GM18526 (cell line): ENCODE results near the gene LMTK3.

Source experiments
- POLR2A ChIP-seq: IDR thresholded peaks from 3 replicates; pipeline ENCODE4 v1.6.1; 2011; ENCODE audit not compliant: insufficient read length; ENCODE audit errors: extremely low read depth

The LMTK3 gene

DNA sequence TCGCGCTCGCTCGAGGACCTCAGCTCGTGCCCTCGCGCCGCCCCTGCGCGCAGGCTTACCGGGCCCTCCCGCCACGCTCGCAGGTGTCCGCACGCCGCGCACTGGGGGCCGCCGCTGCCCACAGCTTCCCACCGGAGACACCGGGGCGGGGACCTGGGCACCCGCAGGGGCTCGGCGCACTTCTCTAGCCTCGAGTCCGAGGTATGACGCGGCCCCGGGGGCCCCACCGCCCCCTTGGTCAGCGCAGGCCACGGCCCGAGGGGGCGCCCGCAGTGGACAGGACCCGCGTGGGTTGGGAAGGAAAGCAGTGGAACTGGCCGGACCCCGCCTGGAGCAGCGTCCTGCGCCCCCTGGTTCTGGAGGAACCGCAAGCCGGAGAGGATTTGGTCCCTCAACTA, 67.9 kb downstream of the LMTK3 start:
- TF ChIP-seq POLR2A = no peak

- TF ChIP-seq POLR2A = no peak
These were observed 68.4 kb downstream of the LMTK3 start for GRCh38 chr19:48443256-48443655.

- TF ChIP-seq POLR2A = no peak
These were observed 69.3 kb downstream of the LMTK3 start for GRCh38 chr19:48442116-48443035.

DNA sequence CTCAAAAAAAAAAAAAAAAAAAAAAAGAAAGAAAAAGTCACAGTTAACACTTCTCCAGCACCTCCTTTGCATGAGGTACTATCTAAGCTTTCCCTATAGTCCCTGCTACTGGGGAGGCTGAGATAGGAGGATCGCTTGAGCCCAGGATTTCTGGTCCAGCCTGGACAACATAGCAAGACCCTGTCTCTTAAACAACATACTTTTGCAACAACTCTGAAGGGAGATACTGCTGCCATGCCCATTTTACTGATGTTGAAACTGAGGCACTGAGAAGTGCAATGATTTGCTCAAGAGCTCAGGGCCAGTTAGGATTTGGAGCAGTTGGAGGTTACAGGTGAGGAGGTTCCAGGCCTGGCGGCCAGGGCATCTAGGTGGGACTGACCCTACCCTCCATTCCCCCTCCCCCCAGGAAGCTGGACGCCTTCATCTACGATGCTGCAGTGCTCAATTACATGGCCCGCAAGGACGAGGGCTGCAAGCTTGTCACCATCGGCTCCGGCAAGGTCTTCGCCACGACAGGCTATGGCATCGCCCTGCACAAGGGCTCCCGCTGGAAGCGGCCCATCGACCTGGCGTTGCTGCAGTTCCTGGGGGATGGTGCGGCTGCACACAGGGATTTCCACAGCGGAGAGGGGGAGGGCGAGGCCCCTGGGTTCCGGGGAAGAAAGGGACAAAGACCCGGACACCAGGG, 70.1 kb downstream of the LMTK3 start:
- no peak for TF ChIP-seq POLR2A

GRCh38 chr19:48436586-48436985, 75.0 kb downstream of the LMTK3 start:
- TF ChIP-seq POLR2A = no peak
